ENCODE results near the gene DSTYK.

DNA sequence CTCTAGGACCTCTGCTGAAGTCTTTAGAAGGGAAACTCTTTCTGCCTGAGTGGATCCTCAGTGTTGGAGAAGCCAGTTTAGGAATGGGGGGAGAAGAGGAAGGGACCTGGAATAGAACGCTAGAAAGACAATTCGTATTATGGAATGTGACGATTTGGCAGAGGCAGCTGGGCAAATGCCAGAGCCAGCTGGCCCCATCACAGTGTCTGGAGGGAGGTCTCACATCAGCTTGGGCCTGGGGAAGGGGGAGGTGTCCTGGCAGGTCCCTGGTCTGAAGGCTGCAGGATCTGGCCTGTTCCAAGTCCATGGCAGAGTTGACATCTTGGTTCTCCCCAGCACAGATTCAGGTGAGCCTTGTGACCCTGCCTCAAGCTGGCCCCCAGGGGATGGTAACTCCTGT is 27.6 kb upstream of the DSTYK start:
- no peak for TF ChIP-seq EZH2phosphoT487 (IDR thresholded peaks at IDR 0.05; ENCODE audit: borderline replicate concordance, low read length)
- TF ChIP-seq, protein P1, sequence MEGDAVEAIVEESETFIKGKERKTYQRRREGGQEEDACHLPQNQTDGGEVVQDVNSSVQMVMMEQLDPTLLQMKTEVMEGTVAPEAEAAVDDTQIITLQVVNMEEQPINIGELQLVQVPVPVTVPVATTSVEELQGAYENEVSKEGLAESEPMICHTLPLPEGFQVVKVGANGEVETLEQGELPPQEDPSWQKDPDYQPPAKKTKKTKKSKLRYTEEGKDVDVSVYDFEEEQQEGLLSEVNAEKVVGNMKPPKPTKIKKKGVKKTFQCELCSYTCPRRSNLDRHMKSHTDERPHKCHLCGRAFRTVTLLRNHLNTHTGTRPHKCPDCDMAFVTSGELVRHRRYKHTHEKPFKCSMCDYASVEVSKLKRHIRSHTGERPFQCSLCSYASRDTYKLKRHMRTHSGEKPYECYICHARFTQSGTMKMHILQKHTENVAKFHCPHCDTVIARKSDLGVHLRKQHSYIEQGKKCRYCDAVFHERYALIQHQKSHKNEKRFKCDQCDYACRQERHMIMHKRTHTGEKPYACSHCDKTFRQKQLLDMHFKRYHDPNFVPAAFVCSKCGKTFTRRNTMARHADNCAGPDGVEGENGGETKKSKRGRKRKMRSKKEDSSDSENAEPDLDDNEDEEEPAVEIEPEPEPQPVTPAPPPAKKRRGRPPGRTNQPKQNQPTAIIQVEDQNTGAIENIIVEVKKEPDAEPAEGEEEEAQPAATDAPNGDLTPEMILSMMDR (conservative IDR thresholded peaks at IDR 0.05; ENCODE audit: low read depth, low read length): no peak

All from PC-3 (cell line).